ENCODE measurements around the gene SETDB2.

SETDB2 gene, protein sequence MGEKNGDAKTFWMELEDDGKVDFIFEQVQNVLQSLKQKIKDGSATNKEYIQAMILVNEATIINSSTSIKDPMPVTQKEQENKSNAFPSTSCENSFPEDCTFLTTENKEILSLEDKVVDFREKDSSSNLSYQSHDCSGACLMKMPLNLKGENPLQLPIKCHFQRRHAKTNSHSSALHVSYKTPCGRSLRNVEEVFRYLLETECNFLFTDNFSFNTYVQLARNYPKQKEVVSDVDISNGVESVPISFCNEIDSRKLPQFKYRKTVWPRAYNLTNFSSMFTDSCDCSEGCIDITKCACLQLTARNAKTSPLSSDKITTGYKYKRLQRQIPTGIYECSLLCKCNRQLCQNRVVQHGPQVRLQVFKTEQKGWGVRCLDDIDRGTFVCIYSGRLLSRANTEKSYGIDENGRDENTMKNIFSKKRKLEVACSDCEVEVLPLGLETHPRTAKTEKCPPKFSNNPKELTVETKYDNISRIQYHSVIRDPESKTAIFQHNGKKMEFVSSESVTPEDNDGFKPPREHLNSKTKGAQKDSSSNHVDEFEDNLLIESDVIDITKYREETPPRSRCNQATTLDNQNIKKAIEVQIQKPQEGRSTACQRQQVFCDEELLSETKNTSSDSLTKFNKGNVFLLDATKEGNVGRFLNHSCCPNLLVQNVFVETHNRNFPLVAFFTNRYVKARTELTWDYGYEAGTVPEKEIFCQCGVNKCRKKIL

DNA sequence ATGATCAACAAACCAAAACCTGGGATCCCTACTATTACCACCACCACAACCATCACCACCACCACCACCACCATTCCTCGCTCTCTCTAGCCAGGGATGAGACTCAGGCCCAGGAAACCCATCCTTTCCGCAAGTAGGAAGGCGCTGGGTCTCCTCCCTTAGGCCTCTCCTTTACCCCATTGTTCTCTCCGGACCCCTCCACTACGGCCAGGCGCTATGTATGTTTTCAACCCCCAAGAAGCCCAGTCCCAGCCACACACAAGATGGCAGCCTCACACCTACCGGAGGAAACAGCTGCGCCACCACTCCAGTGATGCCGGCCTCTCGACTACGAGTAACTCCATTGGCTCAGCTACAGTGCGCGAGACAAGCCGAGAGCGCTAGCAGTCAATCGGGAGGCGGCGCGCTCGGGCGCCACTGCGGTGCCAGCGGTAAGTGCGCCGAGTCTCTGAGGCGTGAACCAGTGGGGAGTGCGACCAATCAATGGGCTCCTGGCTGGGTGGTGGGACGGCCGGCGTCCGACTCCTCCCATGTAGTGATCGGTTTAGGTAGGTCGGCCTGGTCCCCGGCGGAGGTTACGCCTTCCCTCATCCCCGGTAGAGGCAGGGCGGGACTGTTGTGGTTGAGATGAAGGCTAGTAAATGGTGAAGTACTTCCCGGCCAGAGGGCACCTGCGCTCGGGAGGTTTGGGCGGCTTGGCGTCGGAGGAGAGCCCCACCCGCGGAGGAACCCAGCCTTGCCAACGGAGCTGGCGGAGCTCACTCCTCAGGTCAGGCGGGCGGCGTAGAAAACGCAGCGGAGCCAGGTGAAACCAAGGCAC, at the start of gene SETDB2, which contains the start of gene CAB39L:
SETDB2 (plus strand) TSS at position 571 of the 820 bp plus-strand sequence. CDS start 7,620 bp downstream, outside the sequence.
CAB39L (minus strand) TSS at position 361 of the 820 bp plus-strand sequence. CDS start 61,154 bp downstream, outside the sequence.
- Histone ChIP-seq H3K4me3 (ENCODE audit: low read length) (peak within 1 kb of the TSS; percentile 83), H3K27me3 (ENCODE audit: control insufficient read depth, insufficient read depth, low read length) (no peaks in the 10 kb centered on the region), H3K36me3 (ENCODE audit: control insufficient read depth, insufficient read depth, low read length) (no peaks in the 10 kb centered on the region), H3K27ac (ENCODE audit: low read length) (no peak within 1 kb of the TSS), H3K4me1 (ENCODE audit: control insufficient read depth, insufficient read depth, low read length) (no peaks in the 10 kb centered on the region), H3K9me3 (ENCODE audit: control insufficient read depth, insufficient read depth, low read length) (no peaks in the 10 kb centered on the region)
- WGBS (ENCODE audit: insufficient coverage, insufficient read length): no CpG with 5 or more reads among the region's 53 CpGs
- peak; percentile 99 for DNase-seq (ENCODE audit: low read depth, low spot score)

- Histone ChIP-seq H3K9me3 (ENCODE audit: control insufficient read depth, insufficient read depth, low read length) (no peaks in the 10 kb centered on the region), H3K27me3 (ENCODE audit: control insufficient read depth, insufficient read depth, low read length) (no peaks in the 10 kb centered on the region), H3K4me3 (ENCODE audit: low read length) (no peak overlapping the region), H3K36me3 (ENCODE audit: control insufficient read depth, insufficient read depth, low read length) (no peaks in the 10 kb centered on the region), H3K4me1 (ENCODE audit: control insufficient read depth, insufficient read depth, low read length) (no peaks in the 10 kb centered on the region), H3K27ac (ENCODE audit: low read length) (no peak overlapping the region)
- no peak for DNase-seq (ENCODE audit: low read depth, low spot score)
- WGBS (ENCODE audit: insufficient coverage, insufficient read length): no CpG with 5 or more reads among the region's 1 CpG
Measured at GRCh38 chr13:49395451-49395865, 48.6 kb upstream of the SETDB2 start.

DNA sequence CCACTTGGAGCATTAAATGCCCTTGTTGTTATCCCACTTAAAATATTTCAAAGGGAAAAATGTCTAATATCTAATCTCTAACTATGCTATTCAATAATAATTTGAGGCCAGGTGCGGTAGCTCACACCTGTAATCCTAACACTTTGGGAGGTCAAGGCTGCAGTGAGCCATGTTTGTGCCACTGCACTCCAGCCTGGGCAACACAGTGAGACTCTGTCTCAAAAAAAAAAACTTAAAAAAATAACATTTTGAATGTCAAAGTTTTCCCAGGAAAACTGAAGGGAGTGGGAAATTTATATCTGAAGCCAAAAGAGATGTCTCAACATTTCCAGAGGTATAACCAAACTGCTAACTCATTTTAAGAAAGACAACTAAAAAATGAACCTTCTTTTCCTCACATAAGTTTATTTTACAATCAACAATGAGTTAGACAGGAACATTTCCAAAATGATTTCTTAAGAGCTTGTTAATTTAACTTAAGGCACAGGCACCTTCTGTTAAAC, 48.1 kb upstream of the SETDB2 start:
- no peaks in the 10 kb centered on the region for H3K4me1 ChIP-seq (ENCODE audit: control insufficient read depth, insufficient read depth, low read length)
- no CpG with 5 or more reads among the region's 1 CpG for WGBS (ENCODE audit: insufficient coverage, insufficient read length)
- H3K27ac ChIP-seq (ENCODE audit: low read length): no peak overlapping the region
- H3K4me3 ChIP-seq (ENCODE audit: low read length): no peak overlapping the region
- no peaks in the 10 kb centered on the region for H3K27me3 ChIP-seq (ENCODE audit: control insufficient read depth, insufficient read depth, low read length)
- H3K9me3 ChIP-seq (ENCODE audit: control insufficient read depth, insufficient read depth, low read length): no peaks in the 10 kb centered on the region
- no peaks in the 10 kb centered on the region for H3K36me3 ChIP-seq (ENCODE audit: control insufficient read depth, insufficient read depth, low read length)
- no peak for DNase-seq (ENCODE audit: low read depth, low spot score)

- no peak for DNase-seq (ENCODE audit: low read depth, low spot score)
- Histone ChIP-seq H3K4me3 (ENCODE audit: low read length) (no peak overlapping the region), H3K36me3 (ENCODE audit: control insufficient read depth, insufficient read depth, low read length) (no peaks in the 10 kb centered on the region), H3K27me3 (ENCODE audit: control insufficient read depth, insufficient read depth, low read length) (no peaks in the 10 kb centered on the region), H3K9me3 (ENCODE audit: control insufficient read depth, insufficient read depth, low read length) (no peaks in the 10 kb centered on the region), H3K4me1 (ENCODE audit: control insufficient read depth, insufficient read depth, low read length) (no peaks in the 10 kb centered on the region), H3K27ac (ENCODE audit: low read length) (no peak overlapping the region)
- no CpG with 5 or more reads among the region's 1 CpG for WGBS (ENCODE audit: insufficient coverage, insufficient read length)
Measured at GRCh38 chr13:49399801-49400472, 44.1 kb upstream of the SETDB2 start.

DNA sequence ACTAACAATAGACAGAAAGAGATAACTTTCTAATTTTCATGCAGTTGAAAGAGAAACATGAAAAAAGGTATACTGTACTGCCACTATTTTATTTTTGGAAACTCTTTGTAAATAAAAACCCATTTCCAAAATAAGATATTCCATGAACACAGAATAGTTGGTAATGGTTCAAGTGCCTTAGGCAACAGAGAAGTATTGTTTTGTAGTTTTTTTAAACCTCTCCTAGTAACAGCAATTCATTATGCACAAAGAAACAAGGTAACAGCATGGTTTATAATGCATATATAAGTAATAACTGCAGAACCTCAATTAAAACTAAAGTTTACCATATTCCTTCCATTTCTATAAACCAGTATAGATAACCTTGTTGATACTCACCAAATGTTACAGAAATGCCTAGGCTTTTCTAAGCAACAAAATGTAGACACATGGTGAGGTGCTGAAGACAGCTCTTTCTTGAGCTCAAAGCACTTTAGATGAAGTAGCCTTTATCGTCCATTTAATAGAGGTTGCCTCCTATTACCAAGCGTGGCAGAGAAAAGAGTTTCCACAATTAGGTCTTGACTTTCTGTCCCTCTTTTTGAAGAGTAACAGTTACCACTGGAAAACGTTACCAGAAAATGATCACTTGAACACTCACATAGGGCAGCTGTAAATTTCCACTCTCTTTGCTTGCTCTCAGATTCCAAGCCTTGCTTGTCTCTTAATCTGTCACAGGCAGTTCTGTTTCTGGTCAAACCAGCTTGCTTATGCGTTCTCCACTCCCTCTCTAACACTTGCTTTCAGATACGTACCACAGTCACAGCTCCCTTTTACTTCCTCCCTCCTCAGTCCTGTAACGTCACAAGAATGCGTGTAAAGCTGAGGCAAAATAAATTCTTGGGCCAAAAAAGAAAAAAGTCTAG, 43.1 kb upstream of the SETDB2 start:
- H3K4me1 ChIP-seq (ENCODE audit: control insufficient read depth, insufficient read depth, low read length): no peaks in the 10 kb centered on the region
- H3K27ac ChIP-seq (ENCODE audit: low read length): no peak overlapping the region
- no peaks in the 10 kb centered on the region for H3K36me3 ChIP-seq (ENCODE audit: control insufficient read depth, insufficient read depth, low read length)
- DNase-seq (ENCODE audit: low read depth, low spot score): no peak
- H3K4me3 ChIP-seq (ENCODE audit: low read length): no peak overlapping the region
- no CpG with 5 or more reads among the region's 7 CpGs for WGBS (ENCODE audit: insufficient coverage, insufficient read length)
- no peaks in the 10 kb centered on the region for H3K9me3 ChIP-seq (ENCODE audit: control insufficient read depth, insufficient read depth, low read length)
- no peaks in the 10 kb centered on the region for H3K27me3 ChIP-seq (ENCODE audit: control insufficient read depth, insufficient read depth, low read length)

DNA sequence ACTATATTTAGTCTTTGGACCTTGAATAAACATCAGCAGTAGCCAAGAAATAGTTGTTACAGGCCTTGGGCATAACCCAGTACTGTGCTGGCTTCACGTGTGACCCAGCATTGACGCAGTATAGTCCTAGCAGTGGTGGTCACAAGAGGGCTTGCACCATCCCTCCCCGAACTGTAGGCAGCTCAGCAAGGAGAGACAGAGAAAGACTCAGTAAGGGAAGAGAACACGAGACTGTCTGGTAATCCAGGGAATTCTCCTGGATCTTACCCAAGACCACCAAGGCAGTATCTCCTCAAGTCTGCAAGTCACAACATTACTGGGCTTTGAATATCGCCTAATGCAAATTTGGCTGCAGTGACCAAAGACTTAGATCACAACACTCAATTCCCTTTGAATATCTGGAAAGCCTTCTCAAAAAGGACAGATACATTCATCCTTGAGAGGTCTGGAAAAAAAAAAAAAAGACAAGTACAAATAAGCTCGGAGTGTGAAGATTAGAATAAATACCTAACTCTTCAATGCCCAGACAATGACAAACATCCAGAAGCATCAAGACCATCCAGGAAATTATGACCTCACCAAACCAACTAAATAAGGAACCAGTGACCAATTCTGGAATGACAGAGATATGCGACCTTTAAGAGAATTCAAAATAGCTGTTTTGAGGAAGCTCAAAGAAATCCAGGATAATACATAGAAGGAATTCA, 39.9 kb upstream of the SETDB2 start:
- H3K9me3 ChIP-seq (ENCODE audit: control insufficient read depth, insufficient read depth, low read length): no peaks in the 10 kb centered on the region
- no peaks in the 10 kb centered on the region for H3K36me3 ChIP-seq (ENCODE audit: control insufficient read depth, insufficient read depth, low read length)
- H3K4me3 ChIP-seq (ENCODE audit: low read length): no peak overlapping the region
- WGBS (ENCODE audit: insufficient coverage, insufficient read length): no CpG with 5 or more reads among the region's 7 CpGs
- no peak overlapping the region for H3K27ac ChIP-seq (ENCODE audit: low read length)
- H3K27me3 ChIP-seq (ENCODE audit: control insufficient read depth, insufficient read depth, low read length): no peaks in the 10 kb centered on the region; the same call in 1 of the 2 replicates
- no peak for DNase-seq (ENCODE audit: low read depth, low spot score)
- no peaks in the 10 kb centered on the region for H3K4me1 ChIP-seq (ENCODE audit: control insufficient read depth, insufficient read depth, low read length)

DNA sequence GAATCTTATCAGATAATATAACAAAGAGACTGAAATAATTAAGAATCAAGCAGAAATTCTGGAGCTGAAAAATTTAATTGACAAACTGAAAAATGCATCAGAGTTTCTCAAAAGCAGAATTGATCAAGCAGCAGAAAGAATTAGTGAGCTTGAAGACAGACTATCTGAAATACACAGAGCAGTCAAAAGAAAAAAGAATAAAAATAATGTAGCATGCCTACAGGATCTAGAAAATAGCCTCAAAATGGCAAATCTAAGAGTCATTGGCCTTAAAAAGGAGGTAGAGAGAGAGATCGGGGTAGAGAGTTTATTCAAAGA, 39.4 kb upstream of the SETDB2 start:
- no CpG with 5 or more reads among the region's 1 CpG for WGBS (ENCODE audit: insufficient coverage, insufficient read length)
- Histone ChIP-seq H3K9me3 (ENCODE audit: control insufficient read depth, insufficient read depth, low read length) (no peaks in the 10 kb centered on the region), H3K36me3 (ENCODE audit: control insufficient read depth, insufficient read depth, low read length) (no peaks in the 10 kb centered on the region)

DNA sequence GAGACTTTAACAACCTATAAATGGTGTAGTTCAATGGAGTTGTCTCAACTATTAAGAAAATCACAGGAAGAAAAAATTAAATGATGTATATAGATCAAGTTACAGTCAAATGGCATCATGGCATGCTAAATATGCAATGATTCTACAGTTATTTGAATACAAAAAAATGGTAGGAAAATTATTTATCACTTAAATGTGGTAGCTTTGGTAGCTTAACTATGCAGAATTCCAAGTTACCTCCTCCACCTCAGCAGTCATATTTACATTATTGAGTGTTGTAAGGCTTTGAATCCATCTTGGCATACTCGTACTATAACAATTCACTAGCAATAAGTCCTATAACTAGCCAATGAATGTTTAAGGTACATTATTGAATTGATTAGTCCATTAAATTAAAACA, 37.0 kb upstream of the SETDB2 start:
- Histone ChIP-seq H3K4me3 (ENCODE audit: low read length) (no peak overlapping the region), H3K9me3 (ENCODE audit: control insufficient read depth, insufficient read depth, low read length) (no peaks in the 10 kb centered on the region), H3K27ac (ENCODE audit: low read length) (no peak overlapping the region), H3K27me3 (ENCODE audit: control insufficient read depth, insufficient read depth, low read length) (peaks cover 7% of the 10 kb centered on the region; the same call in 1 of the 2 replicates), H3K4me1 (ENCODE audit: control insufficient read depth, insufficient read depth, low read length) (no peaks in the 10 kb centered on the region), H3K36me3 (ENCODE audit: control insufficient read depth, insufficient read depth, low read length) (no peaks in the 10 kb centered on the region)
- WGBS (ENCODE audit: insufficient coverage, insufficient read length): no CpG with 5 or more reads among the region's 1 CpG
- no peak for DNase-seq (ENCODE audit: low read depth, low spot score)

More for the DNA sequence above, 39.4 kb upstream of the SETDB2 start:
- DNase-seq (ENCODE audit: low read depth, low spot score): no peak
- no peaks in the 10 kb centered on the region for H3K4me1 ChIP-seq (ENCODE audit: control insufficient read depth, insufficient read depth, low read length)
- no peak overlapping the region for H3K27ac ChIP-seq (ENCODE audit: low read length)
- no peaks in the 10 kb centered on the region; the same call in 1 of the 2 replicates for H3K27me3 ChIP-seq (ENCODE audit: control insufficient read depth, insufficient read depth, low read length)
- no peak overlapping the region for H3K4me3 ChIP-seq (ENCODE audit: low read length)

- no peak for DNase-seq (ENCODE audit: low read depth, low spot score)
- H3K27me3 ChIP-seq (ENCODE audit: control insufficient read depth, insufficient read depth, low read length): peaks cover 7% of the 10 kb centered on the region; the same call in 1 of the 2 replicates
- no peaks in the 10 kb centered on the region for H3K36me3 ChIP-seq (ENCODE audit: control insufficient read depth, insufficient read depth, low read length)
- no peak overlapping the region for H3K27ac ChIP-seq (ENCODE audit: low read length)
- peaks cover 3% of the 10 kb centered on the region; the same call in 1 of the 2 replicates for H3K4me1 ChIP-seq (ENCODE audit: control insufficient read depth, insufficient read depth, low read length)
- H3K9me3 ChIP-seq (ENCODE audit: control insufficient read depth, insufficient read depth, low read length): no peaks in the 10 kb centered on the region
- no peak overlapping the region for H3K4me3 ChIP-seq (ENCODE audit: low read length)
- no CpG with 5 or more reads among the region's 4 CpGs for WGBS (ENCODE audit: insufficient coverage, insufficient read length)
Measured at GRCh38 chr13:49407936-49408335, 36.1 kb upstream of the SETDB2 start.
